IMR-90 (cell line): ENCODE results near the gene EIF1B. TPM values are rescaled to one million over a fixed set of nuclear protein-coding genes. Genes with fewer than 3 reads are reported as not detected.
A peak's percentile ranks its signal among the peaks of the same experiment; 100 is the strongest.

Experiments used
- ATAC-seq: fragments of 200-7000 bp; cut with Tn5 transposase; 2 replicates; pipeline ENCODE4 v1.9.1; 2020; ENCODE audit warnings: low read depth, mild to moderate bottlenecking, moderate library complexity
- BruUV-seq: library from RNA; stranded (reverse); fragments of 400-500 nt; replicated peaks from 2 replicates; lab custom pipeline; 2021; lab: Mats Ljungman, UMichigan
- CTCF ChIA-PET: fragments of 300-600 bp; formaldehyde crosslinking; extraction: SDS; loops from one replicate; lab custom pipeline; 2021; ENCODE audit warnings: antibody characterized with exemption; lab: Yijun Ruan, JAX
- POLR2A ChIA-PET: fragments of 300-600 bp; sonication (Branson Sonifier 250); formaldehyde crosslinking; loops from one replicate; lab custom pipeline; 2022; ENCODE audit warnings: antibody characterized with exemption; ENCODE audit not compliant: unreplicated experiment; lab: Charles Lee
- DNase-seq: peaks from one replicate; pipeline ENCODE4 v3.0.0; 2013
- H2AFZ ChIP-seq: replicated peaks from 2 replicates; pipeline ENCODE3; 2013; ENCODE audit warnings: low read length, mild to moderate bottlenecking; ENCODE audit not compliant: poor library complexity
- H2AK5ac ChIP-seq: 2 replicates; pipeline ENCODE4 v1.6.1; 2013; ENCODE audit warnings: low read depth, low read length, inconsistent platforms
- H2AK9ac ChIP-seq: replicated peaks from 2 replicates; pipeline ENCODE3; 2013; ENCODE audit warnings: mild to moderate bottlenecking, low read depth, low read length, moderate library complexity; ENCODE audit not compliant: poor library complexity
- H2BK120ac ChIP-seq: 2 replicates; pipeline ENCODE4 v1.6.1; 2013; ENCODE audit warnings: low read depth, low read length, inconsistent platforms
- H2BK15ac ChIP-seq: 3 replicates; pipeline ENCODE4 v1.6.1; 2013; ENCODE audit warnings: low read depth, low read length, inconsistent platforms
- H2BK20ac ChIP-seq: 2 replicates; pipeline ENCODE4 v1.6.1; 2013; ENCODE audit warnings: low read depth, mild to moderate bottlenecking, inconsistent platforms, low read length, moderate library complexity
- H2BK5ac ChIP-seq: 2 replicates; pipeline ENCODE4 v1.6.1; 2013; ENCODE audit warnings: mild to moderate bottlenecking, low read depth, low read length, inconsistent platforms; ENCODE audit not compliant: poor library complexity, severe bottlenecking
- H3K14ac ChIP-seq: replicated peaks from 2 replicates; pipeline ENCODE4 v1.6.1; 2013; ENCODE audit warnings: low read depth, low read length, inconsistent platforms
- H3K18ac ChIP-seq: 2 replicates; pipeline ENCODE4 v1.6.1; 2013; ENCODE audit warnings: low read depth, low read length, control low read depth
- H3K23ac ChIP-seq: 2 replicates; pipeline ENCODE4 v1.6.1; 2013; ENCODE audit warnings: low read depth, low read length, inconsistent platforms
- H3K27ac ChIP-seq: 2 replicates; pipeline ENCODE4 v1.5.1; 2013; ENCODE audit warnings: mild to moderate bottlenecking, control low read depth, low read length; ENCODE audit not compliant: insufficient read depth
- H3K27me3 ChIP-seq: 2 replicates; pipeline ENCODE4 v1.6.1; 2013; ENCODE audit warnings: low read length; ENCODE audit not compliant: control insufficient read depth, insufficient read depth
- H3K36me3 ChIP-seq: 2 replicates; pipeline ENCODE4 v1.6.1; 2013; ENCODE audit warnings: low read length, mixed read lengths; ENCODE audit not compliant: control insufficient read depth, insufficient read depth
- H3K4ac ChIP-seq: 2 replicates; pipeline ENCODE4 v1.6.1; 2013; ENCODE audit warnings: low read depth, low read length, inconsistent platforms
- H3K4me1 ChIP-seq: 2 replicates; pipeline ENCODE4 v1.6.1; 2013; ENCODE audit warnings: low read length, mixed read lengths; ENCODE audit not compliant: control insufficient read depth, insufficient read depth
- H3K4me2 ChIP-seq: 2 replicates; pipeline ENCODE4 v1.6.1; 2013; ENCODE audit warnings: low read depth, mild to moderate bottlenecking, control low read depth, low read length, moderate library complexity
- H3K4me3 ChIP-seq: 2 replicates; pipeline ENCODE4 v1.5.1; 2013; ENCODE audit warnings: low read depth, mild to moderate bottlenecking, control low read depth, low read length, moderate library complexity; ENCODE audit not compliant: insufficient read depth
- H3K56ac ChIP-seq: 2 replicates; pipeline ENCODE4 v1.6.1; 2013; ENCODE audit warnings: low read length, inconsistent platforms; ENCODE audit not compliant: insufficient read depth; ENCODE audit errors: extremely low read depth
- H3K79me1 ChIP-seq, 2 experiments: 2 replicates each; pipeline ENCODE4 v1.6.1; 2013; ENCODE audit warnings: low read length in 2 of 2, inconsistent platforms in 1 of 2, low read depth in 1 of 2
- H3K9ac ChIP-seq: 2 replicates; pipeline ENCODE4 v1.6.1; 2013; ENCODE audit warnings: low read depth, low read length, control low read depth
- H3K9me1 ChIP-seq: 2 replicates; pipeline ENCODE4 v1.6.1; 2013; ENCODE audit warnings: low read length, inconsistent platforms; ENCODE audit not compliant: insufficient read depth
- H3K9me3 ChIP-seq: 2 replicates; pipeline ENCODE4 v1.6.1; 2013; ENCODE audit warnings: low read length; ENCODE audit not compliant: control insufficient read depth, insufficient read depth
- H4K20me1 ChIP-seq: 2 replicates; pipeline ENCODE4 v1.6.1; 2013; ENCODE audit warnings: low read length, inconsistent platforms; ENCODE audit not compliant: insufficient read depth
- H4K5ac ChIP-seq: 2 replicates; pipeline ENCODE4 v1.6.1; 2013; ENCODE audit warnings: mild to moderate bottlenecking, low read depth, low read length, control low read depth
- H4K8ac ChIP-seq, 2 experiments: 2 replicates each; pipeline ENCODE4 v1.6.1; 2013; ENCODE audit warnings: low read depth in 2 of 2, low read length in 2 of 2, control low read depth in 1 of 2, inconsistent platforms in 1 of 2
- H4K91ac ChIP-seq: 2 replicates; pipeline ENCODE4 v1.6.1; 2013; ENCODE audit warnings: low read depth, low read length, inconsistent platforms; ENCODE audit not compliant: insufficient read depth
- CHD1 ChIP-seq: IDR thresholded peaks from 2 replicates; pipeline ENCODE4 v1.6.1; 2012; ENCODE audit warnings: low read depth, low read length, improper control_type of control experiment
- MAFK ChIP-seq: IDR thresholded peaks from 2 replicates; pipeline ENCODE4 v1.6.1; 2012; ENCODE audit warnings: low read depth, low read length, improper control_type of control experiment
- MAZ ChIP-seq: IDR thresholded peaks from 2 replicates; pipeline ENCODE4 v1.6.1; 2012; ENCODE audit warnings: low read depth, mild to moderate bottlenecking, low read length, improper control_type of control experiment, moderate library complexity, borderline replicate concordance
- MXI1 ChIP-seq: IDR thresholded peaks from 2 replicates; pipeline ENCODE4 v1.6.1; 2012; ENCODE audit warnings: low read depth, mild to moderate bottlenecking, low read length, moderate library complexity, borderline replicate concordance
- RAD21 ChIP-seq: IDR thresholded peaks from 2 replicates; pipeline ENCODE4 v1.6.1; 2012; ENCODE audit warnings: low read length, improper control_type of control experiment
- RFX5 ChIP-seq: IDR thresholded peaks from 2 replicates; pipeline ENCODE4 v1.8.0; 2012; ENCODE audit warnings: low read depth, mild to moderate bottlenecking, low read length, moderate library complexity
- SMC3 ChIP-seq: fragments of 150-350 bp; IDR thresholded peaks from 2 replicates; pipeline ENCODE4 v1.6.1; 2016; ENCODE audit warnings: low read depth, mild to moderate bottlenecking, antibody characterized with exemption, low read length, moderate library complexity
- WGBS, 2 experiments: methylation state at CpG; one replicate each; pipeline versions ENCODE4 v1.1.5 to v1.1.7; 2013; ENCODE audit warnings: missing lambda C conversion rate in 2 of 2; ENCODE audit not compliant: insufficient read length in 1 of 2; ENCODE audit errors: extremely low coverage in 2 of 2; 5-methylcytosine and 5-hydroxymethylcytosine counted together
- dilution Hi-C: fragments of 300-500 bp; cut with HindIII; formaldehyde crosslinking; loops from one replicate; pipeline ENCODE4 v1.14.3; 2018; ENCODE audit warnings: low sequenced_read_pairs; ENCODE audit not compliant: unreplicated experiment
- in situ Hi-C: fragments of 300-500 bp; cut with MboI; formaldehyde crosslinking; loops from 3 replicates; pipeline ENCODE4 v1.14.3; 2019; ENCODE audit warnings: low sequenced_read_pairs, inconsistent platforms, mixed read lengths
- intact Hi-C: fragments of 100-400 bp; cut with micrococcal nuclease; formaldehyde crosslinking; loops from 2 replicates; pipeline ENCODE4 v1.10.0; 2022
- polyA plus RNA-seq, 3 experiments: library from polyadenylated mRNA; depleted of rRNA; stranded (reverse); fragments of >200 nt; gene quantifications; 2 replicates each; pipeline ENCODE4 v1.2.3, GENCODE V29; 2012; ENCODE audit warnings: low replicate concordance in 1 of 3
- total RNA-seq: library from RNA; depleted of rRNA; stranded (reverse); fragments of >200 nt; gene quantifications from 2 replicates; pipeline ENCODE4 v1.2.3, GENCODE V29; 2012

Gene EIF1B
- total and polyA plus RNA-seq, 2 of the 4 experiments (the other 2 are of a cell fraction), result 11.3 to 25.9 TPM

DNA sequence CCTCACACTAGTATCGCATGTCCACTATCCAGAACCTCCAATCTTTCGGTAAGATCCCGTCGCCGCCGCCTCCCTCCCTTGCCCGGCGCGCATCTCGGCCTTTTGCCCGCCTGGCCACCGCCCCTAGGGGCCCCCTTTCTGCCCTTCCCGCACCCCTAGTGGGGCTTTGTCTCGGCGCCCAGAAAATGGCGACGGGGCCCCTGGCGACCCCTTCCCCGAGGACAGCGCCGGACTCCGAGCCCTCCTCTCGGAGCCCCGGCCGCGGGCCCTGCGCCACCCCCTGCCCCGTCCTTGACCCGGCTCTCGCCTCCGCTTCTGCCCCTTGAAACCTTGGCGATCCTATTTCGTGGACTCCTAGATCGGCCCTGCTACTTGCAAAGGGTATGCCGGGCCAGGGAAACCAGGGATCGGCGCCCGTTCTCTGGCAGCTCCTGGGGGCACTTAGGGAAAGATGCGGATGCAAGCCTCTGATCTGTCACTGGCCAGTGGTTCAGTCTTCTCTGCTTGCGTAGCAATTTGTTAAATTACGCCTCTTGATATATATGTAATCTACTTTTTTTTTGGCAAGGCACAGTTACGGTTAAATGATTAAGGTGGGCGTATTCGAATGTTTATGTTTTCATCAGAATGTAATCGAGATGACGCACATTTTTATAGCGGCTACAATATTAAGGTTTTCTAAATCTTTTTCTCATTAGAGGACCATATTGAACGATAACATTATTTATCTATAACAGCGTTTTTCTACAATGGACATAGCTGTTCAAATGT lies 603 bp downstream of the EIF1B start:
- peak overlapping the region; percentile 71; the same call in 1 of the 2 replicates for H3K23ac ChIP-seq
- H3K9ac ChIP-seq, result peak overlapping the region; percentile 86
- H3K27me3 ChIP-seq, result no peaks in the 10 kb centered on the region
- peak overlapping the region; percentile 86 for H3K4ac ChIP-seq
- H4K20me1 ChIP-seq, result no peaks in the 10 kb centered on the region
- DNase-seq, result peak; percentile 41
- 0 out of 2 replicates have a peak, but pooled peaks cover 2% of the 10 kb centered on the region for H3K4me1 ChIP-seq
- H2AK5ac ChIP-seq, result no peak overlapping the region
- dilution Hi-C loops (no loop called here), intact Hi-C loops (loop anchor here (5.0 to 10.0 kb wide), 2 partner anchors 142 to 675 kb away; no protein-coding TSS in a partner anchor), in situ Hi-C loops (no loop called here)
- peak; percentile 19 for ATAC-seq
- peak overlapping the region; percentile 62 for H3K14ac ChIP-seq
- H3K27ac ChIP-seq, result peak overlapping the region; percentile 82
- peak overlapping the region; percentile 26 for H4K91ac ChIP-seq
- peaks cover 10% of the 10 kb centered on the region for H3K9me1 ChIP-seq
- H2BK5ac ChIP-seq, result peak overlapping the region; percentile 48
- H3K79me1 ChIP-seq, result peaks cover 4 to 20% of the 10 kb centered on the region in 2 experiments; a peak in 3 of 4 replicates
- peak overlapping the region; percentile 70 to 72 for H4K8ac ChIP-seq
- H3K36me3 ChIP-seq, result peaks cover 12% of the 10 kb centered on the region
- TSS peak; percentile 89 for BruUV-seq
- H3K9me3 ChIP-seq, result no peaks in the 10 kb centered on the region
- ChIA-PET POLR2A (no interaction called here), CTCF (interaction anchor here (2.0 to 2.5 kb wide), 2 partner anchors 7 to 118 kb away, joined by 7 to 14 read pairs; no protein-coding TSS in a partner anchor)
- peak overlapping the region; percentile 69 for H3K4me3 ChIP-seq
- no peak overlapping the region for H2BK120ac ChIP-seq
- H2AK9ac ChIP-seq, result peak overlapping the region; percentile 93
- WGBS, 2 experiments, result 0% methylated on average over 11 of the region's 49 CpGs; no CpG with 5 or more reads in 1 of the 2 experiments
- TF ChIP-seq CHD1 (no peak), MAFK (no peak), SMC3 (no peak), MAZ (no peak), RFX5 (no peak), RAD21 (no peak), MXI1 (no peak)
- peak overlapping the region; percentile 85 for H3K4me2 ChIP-seq
- peak overlapping the region; percentile 84; the same call in 1 of the 2 replicates for H3K56ac ChIP-seq
- peak overlapping the region; percentile 26; the same call in 1 of the 2 replicates for H3K18ac ChIP-seq
- H2AFZ ChIP-seq, result peak overlapping the region; percentile 89
- no peak overlapping the region for H2BK20ac ChIP-seq
- no peak overlapping the region for H2BK15ac ChIP-seq
- H4K5ac ChIP-seq, result peak overlapping the region; percentile 38; the same call in 1 of the 2 replicates
